HCT116 (cell line): ENCODE results near the gene DNAJB1.

Experiments used
- POLR2A ChIP-seq: IDR thresholded peaks from 2 replicates; pipeline ENCODE4 v1.7.0; 2011; ENCODE audit warnings: borderline replicate concordance; ENCODE audit not compliant: insufficient read depth, insufficient read length; ENCODE audit errors: extremely low read depth
- TCF7L2 ChIP-seq: IDR thresholded peaks from 2 replicates; pipeline ENCODE4 v1.7.0; 2011; ENCODE audit warnings: borderline replicate concordance, inconsistent platforms; ENCODE audit not compliant: insufficient read depth, insufficient read length; ENCODE audit errors: extremely low read depth
- YY1 ChIP-seq: IDR thresholded peaks from 2 replicates; pipeline ENCODE4 v1.6.1; 2011; ENCODE audit warnings: low read length, low read depth, moderate library complexity, mild to moderate bottlenecking; ENCODE audit not compliant: insufficient replicate concordance; ENCODE audit errors: extremely low read depth
- ZNF274 ChIP-seq: fragments of 200-500 bp; sonication (Bioruptor generic); IDR thresholded peaks from 2 replicates; pipeline ENCODE4 v1.6.1; 2014; ENCODE audit warnings: mild to moderate bottlenecking, low read depth, low read length, inconsistent platforms
- TF ChIP-seq, protein P1 (sequence below), 3 experiments: fragments of 200-600 bp in 1 of 3; sonication (generic) in 1 of 3; IDR thresholded peaks in 2 of 3; conservative IDR thresholded peaks in 1 of 3; 2 replicates each; pipeline ENCODE4 v1.5.1; 2012 to 2017; ENCODE audit warnings: low read depth in 2 of 3, low read length in 2 of 3, antibody characterized with exemption in 1 of 3, borderline replicate concordance in 1 of 3, control low read depth in 1 of 3, mild to moderate bottlenecking in 1 of 3, mixed read lengths in 1 of 3, mixed run types in 1 of 3, moderate library complexity in 1 of 3; ENCODE audit not compliant: insufficient read depth in 1 of 3

DNA sequence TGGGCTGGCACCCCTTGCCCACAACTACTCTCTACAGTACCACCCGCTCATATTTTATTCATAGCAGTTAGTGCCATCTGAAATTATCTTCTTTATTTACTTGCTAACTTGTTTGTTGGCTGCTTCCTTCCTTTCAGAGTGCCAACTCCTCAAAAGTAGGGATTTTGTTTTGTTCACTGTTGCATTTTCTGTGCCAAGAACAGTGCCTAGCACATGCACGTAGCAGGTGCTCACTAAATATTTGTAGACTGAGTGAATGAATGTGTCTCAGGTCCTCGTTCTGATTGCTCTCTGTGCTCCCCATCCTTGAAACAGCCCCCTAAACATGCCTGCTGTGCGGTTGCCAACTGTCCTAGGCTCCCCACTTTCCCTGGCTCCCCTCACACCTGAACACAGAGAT lies 23.8 kb downstream of the DNAJB1 start:
- TF ChIP-seq YY1 (no peak), ZNF274 (no peak), POLR2A (no peak), TCF7L2 (no peak)
- TF ChIP-seq, protein P1, sequence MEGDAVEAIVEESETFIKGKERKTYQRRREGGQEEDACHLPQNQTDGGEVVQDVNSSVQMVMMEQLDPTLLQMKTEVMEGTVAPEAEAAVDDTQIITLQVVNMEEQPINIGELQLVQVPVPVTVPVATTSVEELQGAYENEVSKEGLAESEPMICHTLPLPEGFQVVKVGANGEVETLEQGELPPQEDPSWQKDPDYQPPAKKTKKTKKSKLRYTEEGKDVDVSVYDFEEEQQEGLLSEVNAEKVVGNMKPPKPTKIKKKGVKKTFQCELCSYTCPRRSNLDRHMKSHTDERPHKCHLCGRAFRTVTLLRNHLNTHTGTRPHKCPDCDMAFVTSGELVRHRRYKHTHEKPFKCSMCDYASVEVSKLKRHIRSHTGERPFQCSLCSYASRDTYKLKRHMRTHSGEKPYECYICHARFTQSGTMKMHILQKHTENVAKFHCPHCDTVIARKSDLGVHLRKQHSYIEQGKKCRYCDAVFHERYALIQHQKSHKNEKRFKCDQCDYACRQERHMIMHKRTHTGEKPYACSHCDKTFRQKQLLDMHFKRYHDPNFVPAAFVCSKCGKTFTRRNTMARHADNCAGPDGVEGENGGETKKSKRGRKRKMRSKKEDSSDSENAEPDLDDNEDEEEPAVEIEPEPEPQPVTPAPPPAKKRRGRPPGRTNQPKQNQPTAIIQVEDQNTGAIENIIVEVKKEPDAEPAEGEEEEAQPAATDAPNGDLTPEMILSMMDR (IDR thresholded peaks at IDR 0.05 in 2 of 3, conservative IDR thresholded peaks at IDR 0.05 in 1 of 3; ENCODE audit: borderline replicate concordance in 1 of 3, insufficient read depth in 1 of 3, low read depth in 2 of 3, low read length in 2 of 3) = no peak
